HepG2 (cell line): ENCODE results near the gene ARTN. TPM values are rescaled to one million over a fixed set of nuclear protein-coding genes. Genes with fewer than 3 reads are reported as not detected.

Experiments used
- ATF3 ChIP-seq: sonication (generic); formaldehyde crosslinking; IDR thresholded peaks from 2 replicates; pipeline ENCODE4 v1.4.0; 2020; ENCODE audit warnings: missing genetic modification reagents
- ATRX ChIP-seq: sonication (generic); formaldehyde crosslinking; IDR thresholded peaks from 2 replicates; pipeline ENCODE4 v1.4.0; 2020; ENCODE audit warnings: missing genetic modification reagents, borderline replicate concordance
- DPF2 ChIP-seq: sonication (generic); formaldehyde crosslinking; IDR thresholded peaks from 2 replicates; pipeline ENCODE4 v1.4.0; 2020; ENCODE audit warnings: mild to moderate bottlenecking, low read depth, missing genetic modification reagents, borderline replicate concordance
- DR1 ChIP-seq: sonication (generic); formaldehyde crosslinking; IDR thresholded peaks from 2 replicates; pipeline ENCODE4 v1.8.0; 2021; ENCODE audit warnings: mild to moderate bottlenecking, missing genetic modification reagents, inconsistent platforms
- DRAP1 ChIP-seq: IDR thresholded peaks from 2 replicates; pipeline ENCODE4 v1.6.1; 2016; ENCODE audit warnings: missing genetic modification reagents, missing compliant biosample characterization
- FOXP1 ChIP-seq, 2 experiments: fragments of 450-650 bp in 1 of 2; IDR thresholded peaks; 2 replicates each; pipeline ENCODE4 v1.6.1; 2017 to 2018; ENCODE audit warnings: antibody characterized with exemption in 1 of 2
- HOXA9 ChIP-seq: sonication (generic); formaldehyde crosslinking; IDR thresholded peaks from 2 replicates; pipeline ENCODE4 v1.8.1; 2022; ENCODE audit warnings: missing genetic modification reagents, mild to moderate bottlenecking, moderate library complexity, borderline replicate concordance
- IRF9 ChIP-seq: sonication (generic); formaldehyde crosslinking; IDR thresholded peaks from 2 replicates; pipeline ENCODE4 v1.8.0; 2022; ENCODE audit warnings: missing genetic modification reagents, mild to moderate bottlenecking, borderline replicate concordance
- MBD4 ChIP-seq: IDR thresholded peaks from 2 replicates; pipeline ENCODE4 v1.6.1; 2012; ENCODE audit warnings: low read length, inconsistent platforms, borderline replicate concordance
- MTF2 ChIP-seq: sonication (generic); formaldehyde crosslinking; IDR thresholded peaks from 2 replicates; pipeline ENCODE4 v1.5.0; 2020; ENCODE audit warnings: missing genetic modification reagents, borderline replicate concordance
- MXD4 ChIP-seq: IDR thresholded peaks from 2 replicates; pipeline ENCODE4 v1.6.1; 2016; ENCODE audit warnings: mild to moderate bottlenecking, missing biosample characterization, missing genetic modification reagents
- NFE2L1 ChIP-seq: sonication (generic); formaldehyde crosslinking; IDR thresholded peaks from 2 replicates; pipeline ENCODE4 v1.4.0; 2020; ENCODE audit warnings: missing genetic modification reagents, mild to moderate bottlenecking, borderline replicate concordance
- NFKB2 ChIP-seq: sonication (generic); formaldehyde crosslinking; IDR thresholded peaks from 2 replicates; pipeline ENCODE4 v1.4.0; 2020; ENCODE audit warnings: missing genetic modification reagents, borderline replicate concordance
- NR0B2 ChIP-seq: sonication (generic); formaldehyde crosslinking; IDR thresholded peaks from 2 replicates; pipeline ENCODE4 v1.4.0; 2020; ENCODE audit warnings: mild to moderate bottlenecking, missing genetic modification reagents
- PAWR ChIP-seq: sonication (generic); formaldehyde crosslinking; IDR thresholded peaks from 2 replicates; pipeline ENCODE4 v1.4.0; 2020; ENCODE audit warnings: missing genetic modification reagents, mild to moderate bottlenecking, borderline replicate concordance
- SMAD3 ChIP-seq: sonication (generic); formaldehyde crosslinking; IDR thresholded peaks from 2 replicates; pipeline ENCODE4 v1.4.0; 2020; ENCODE audit warnings: missing genetic modification reagents
- SP1 ChIP-seq, 2 experiments: fragments of 450-650 bp in 1 of 2; sonication (generic) in 1 of 2; formaldehyde crosslinking in 1 of 2; IDR thresholded peaks; 2 replicates each; pipeline versions ENCODE4 v1.4.0 to v1.6.1; 2016 to 2020; ENCODE audit warnings: missing genetic modification reagents in 1 of 2
- TAF1 ChIP-seq: sonication (generic); formaldehyde crosslinking; IDR thresholded peaks from 2 replicates; pipeline ENCODE4 v1.4.0; 2020; ENCODE audit warnings: missing genetic modification reagents
- TBL1XR1 ChIP-seq: fragments of 150-350 bp; IDR thresholded peaks from 2 replicates; pipeline ENCODE4 v1.6.1; 2014; ENCODE audit warnings: borderline replicate concordance, low read length; ENCODE audit not compliant: partially characterized antibody
- XRCC5 ChIP-seq: fragments of 200-400 bp; formaldehyde crosslinking; optimal IDR thresholded peaks from 2 replicates; pipeline ENCODE3; 2017; ENCODE audit warnings: mild to moderate bottlenecking, low read length
- ZBTB7A ChIP-seq: sonication (generic); formaldehyde crosslinking; IDR thresholded peaks from 2 replicates; pipeline ENCODE4 v1.8.0; 2022; ENCODE audit warnings: mild to moderate bottlenecking, missing genetic modification reagents
- ZHX1 ChIP-seq: sonication (generic); formaldehyde crosslinking; IDR thresholded peaks from 2 replicates; pipeline ENCODE4 v1.8.1; 2022; ENCODE audit warnings: low read depth, mild to moderate bottlenecking, missing genetic modification reagents
- ZNF33A ChIP-seq: sonication (generic); formaldehyde crosslinking; IDR thresholded peaks from 2 replicates; pipeline ENCODE4 v1.5.1; 2020; ENCODE audit warnings: missing genetic modification reagents, mild to moderate bottlenecking, moderate library complexity, borderline replicate concordance
- ZNF572 ChIP-seq: sonication (generic); formaldehyde crosslinking; IDR thresholded peaks from 2 replicates; pipeline ENCODE4 v1.5.1; 2020; ENCODE audit warnings: mild to moderate bottlenecking, missing genetic modification reagents
- ZNF792 ChIP-seq: IDR thresholded peaks from 2 replicates; pipeline ENCODE4 v1.6.1; 2016
- polyA plus RNA-seq, 8 experiments: library from polyadenylated mRNA; depleted of rRNA in 3 of 8; stranded (reverse) in 7 of 8; unstranded in 1 of 8; fragments of >200 nt; fragmentation: Illumina TruSeq in 4 of 8; extraction: Trizol in 4 of 8; gene quantifications; 2 replicates each; pipeline versions ENCODE4 v1.2.1 to v1.2.3, GENCODE V29; 2011 to 2016; ENCODE audit warnings: low read depth in 4 of 8, missing spikeins in 1 of 8, mixed read lengths in 1 of 8; ENCODE audit not compliant: insufficient read depth in 1 of 8
- total RNA-seq, 5 experiments: library from RNA; depleted of rRNA; stranded (reverse); fragments of >200 nt; fragmentation: Illumina TruSeq; extraction: Trizol; gene quantifications; 2 replicates each; pipeline ENCODE4 v1.2.3, GENCODE V29; 2016; ENCODE audit warnings: low read depth in 1 of 5

ARTN gene
- total and polyA plus RNA-seq, 2 of the 13 experiments (the other 11 are each of a cell fraction or from before 2014, with no cell fraction given), result 0.11 to 0.62 TPM

- TF ChIP-seq NR0B2 (CRISPR knock-in tag) (peak; percentile 76; the same call in 1 of the 2 replicates), DPF2 (CRISPR knock-in tag) (0 out of 2 replicates have a peak, but pooled peaks have one; percentile 45), SP1 (IDR thresholded peaks at IDR 0.05) (no peak), SP1 (CRISPR knock-in tag; IDR thresholded peaks at IDR 0.05) (peak; percentile 60), ATRX (no peak), IRF9 (no peak), ZNF572 (CRISPR knock-in tag) (peak; percentile 96), ZHX1 (CRISPR knock-in tag) (peak; percentile 46), FOXP1 (IDR thresholded peaks at IDR 0.05) (no peak), FOXP1 (CRISPR knock-in tag; IDR thresholded peaks at IDR 0.05) (no peak), ZNF33A (CRISPR knock-in tag) (no peak), XRCC5 (peak; percentile 98), TAF1 (CRISPR knock-in tag) (peak; percentile 87), NFKB2 (CRISPR knock-in tag) (peak; percentile 88; the same call in 1 of the 2 replicates), DR1 (peak; percentile 89), MBD4 (no peak), HOXA9 (peak; percentile 42; the same call in 1 of the 2 replicates), SMAD3 (CRISPR knock-in tag) (peak; percentile 88), MTF2 (CRISPR knock-in tag) (no peak), ZNF792 (CRISPR knock-in tag) (peak; percentile 96), ZBTB7A (0 out of 2 replicates have a peak, but pooled peaks have one; percentile 49), ATF3 (CRISPR knock-in tag) (no peak), PAWR (CRISPR knock-in tag) (0 out of 2 replicates have a peak, but pooled peaks have one; percentile 55), MXD4 (CRISPR knock-in tag) (peak; percentile 99), TBL1XR1 (peak; percentile 44), NFE2L1 (CRISPR knock-in tag) (no peak), DRAP1 (CRISPR knock-in tag) (peak; percentile 82)
Measured at GRCh38 chr1:43946236-43947060, 12.8 kb downstream of the ARTN start, which contains the start of gene IPO13 (continued).
